HG03342 (cell line): ENCODE results near the gene DTNB.
A peak's percentile ranks its signal among the peaks of the same experiment; 100 is the strongest.

Experiments used
- ATAC-seq: cut with Tn5 transposase; IDR thresholded peaks from one replicate; pipeline ENCODE4 v1.9.1; 2021; ENCODE audit warnings: mild to moderate bottlenecking, moderate library complexity; ENCODE audit not compliant: unreplicated experiment

Gene DTNB

GRCh38 chr2:25400576-25401216, 272.7 kb downstream of the DTNB start:
- ATAC-seq: no peak

GRCh38 chr2:25400169-25400568, 273.2 kb downstream of the DTNB start:
- ATAC-seq: no peak

GRCh38 chr2:25398534-25398933, 274.8 kb downstream of the DTNB start:
- ATAC-seq: no peak

GRCh38 chr2:25397777-25398176, 275.6 kb downstream of the DTNB start:
- ATAC-seq: no peak

GRCh38 chr2:25389161-25389560, 284.2 kb downstream of the DTNB start:
- no peak for ATAC-seq

GRCh38 chr2:25388491-25388890, 284.9 kb downstream of the DTNB start:
- no peak for ATAC-seq

- ATAC-seq: no peak
Measured at GRCh38 chr2:25387876-25388449, 285.4 kb downstream of the DTNB start.

GRCh38 chr2:25386971-25387875, 286.2 kb downstream of the DTNB start:
- ATAC-seq: no peak

- ATAC-seq: no peak
Measured at GRCh38 chr2:25385910-25386309, 287.5 kb downstream of the DTNB start.

GRCh38 chr2:25383806-25384205, 289.6 kb downstream of the DTNB start:
- ATAC-seq: no peak

- ATAC-seq: no peak
Measured at GRCh38 chr2:25381502-25381901, 291.9 kb downstream of the DTNB start.

GRCh38 chr2:25380586-25381375, 292.6 kb downstream of the DTNB start:
- no peak for ATAC-seq

GRCh38 chr2:25380023-25380422, 293.4 kb downstream of the DTNB start:
- no peak for ATAC-seq

GRCh38 chr2:25379535-25379934, 293.8 kb downstream of the DTNB start:
- no peak for ATAC-seq

- ATAC-seq: no peak
Measured at GRCh38 chr2:25378731-25379490, 294.5 kb downstream of the DTNB start.

- ATAC-seq: no peak
Measured at GRCh38 chr2:25377822-25378421, 295.5 kb downstream of the DTNB start.

- ATAC-seq: peak; percentile 95
Measured at GRCh38 chr2:25376750-25377621, 296.4 kb downstream of the DTNB start.

- ATAC-seq: no peak
Measured at GRCh38 chr2:25375989-25376545, 297.3 kb downstream of the DTNB start.
